ENCODE measurements around the gene MRPS5.
"Not testable (repeated sequence)": the region's sequence is repeated elsewhere in the genome, so short reads cannot be mapped to it uniquely, and the experiment has no call there.

MRPS5 gene

GRCh38 chr2:95121407-95122196 is at the start of gene MRPS5:
MRPS5 (minus strand) TSS chr2:95121808; CDS start chr2:95121791, 17 bp downstream.
- DNase-seq (ENCODE audit: low spot score): peak; percentile 97

DNA sequence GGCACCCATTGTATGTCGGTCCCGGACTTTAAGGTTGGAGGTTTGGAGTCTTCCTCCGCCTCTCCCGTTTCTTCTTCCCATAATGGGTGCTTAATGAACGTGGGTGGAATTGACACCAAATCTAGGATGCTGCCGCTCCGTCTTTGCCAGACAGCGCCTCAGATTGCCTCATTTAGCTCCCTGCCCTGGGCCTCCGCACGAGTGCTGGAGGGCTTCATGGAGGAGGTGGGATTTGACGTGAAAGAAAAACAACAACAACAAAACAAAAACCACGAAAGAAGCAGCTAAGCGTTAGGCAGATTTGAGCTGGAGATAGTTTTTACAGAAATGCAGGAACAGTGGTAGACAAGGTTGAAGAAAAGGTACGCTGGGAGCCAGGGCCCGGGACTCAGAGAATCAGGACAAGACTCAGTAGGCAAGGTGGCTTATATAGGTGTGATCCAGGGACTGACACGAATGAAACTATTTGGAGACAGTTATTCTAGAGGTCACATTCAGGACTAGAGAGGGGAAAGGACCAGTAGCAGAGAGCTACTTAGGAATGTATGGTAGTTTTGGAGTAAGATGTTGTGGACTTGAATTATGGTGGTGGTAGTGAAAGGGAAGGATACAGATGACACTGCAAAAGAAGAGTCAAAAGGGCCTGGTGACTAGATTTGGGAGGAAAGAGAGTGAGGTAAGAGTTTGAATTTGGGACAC is 44.6 kb upstream of the MRPS5 start:
- no peak for DNase-seq (ENCODE audit: low spot score)

DNA sequence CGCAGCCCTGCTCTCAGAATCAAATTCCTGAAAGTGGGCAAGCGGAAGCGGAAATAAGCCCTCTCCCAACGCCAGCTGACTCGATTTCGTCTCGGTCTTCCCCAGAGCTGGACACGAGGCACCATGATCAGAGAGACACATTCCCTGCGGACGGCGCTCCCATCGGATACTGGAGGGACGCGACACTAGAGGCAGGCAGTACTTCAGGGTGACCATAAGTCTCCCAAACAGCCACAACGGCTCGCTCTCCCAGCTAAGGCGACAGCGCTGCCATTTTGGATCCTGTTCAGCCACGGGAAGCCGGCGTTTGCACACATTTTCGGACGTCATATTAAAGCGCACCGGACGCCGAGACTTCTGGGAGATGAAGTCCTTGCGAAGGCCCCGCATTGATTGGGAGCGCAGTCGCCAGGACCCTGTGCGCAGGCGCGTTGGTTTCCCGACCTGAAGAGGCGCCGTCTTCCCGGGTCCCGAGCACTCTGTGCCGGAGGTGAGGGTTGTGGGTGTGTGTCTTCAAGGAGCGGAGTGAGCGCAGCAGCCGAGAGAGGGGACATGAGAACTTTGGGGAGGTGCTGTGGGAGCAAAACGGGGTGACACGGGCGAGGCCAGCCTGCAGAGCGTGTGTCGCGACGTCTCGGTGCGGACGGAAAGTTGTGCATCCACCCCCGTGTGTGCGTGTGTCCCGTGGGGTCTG is 43.9 kb upstream of the MRPS5 start, which contains the start of gene ZNF2:
TSS of gene ZNF2 (plus strand) at position 439 of the 694 bp plus-strand sequence. CDS start 10,418 bp downstream, outside the sequence.
- peak; percentile 99 for DNase-seq (ENCODE audit: low spot score)

- no peak for DNase-seq (ENCODE audit: low spot score)
Observed at GRCh38 chr2:95165030-95165370, 43.4 kb upstream of the MRPS5 start.

- DNase-seq (ENCODE audit: low spot score): peak; percentile 90
Observed at GRCh38 chr2:95159690-95160449, 38.3 kb upstream of the MRPS5 start, which contains the start of gene ZNF514. ZNF514 (minus strand) TSS chr2:95159848; CDS start chr2:95153253, 6,595 bp downstream.

DNA sequence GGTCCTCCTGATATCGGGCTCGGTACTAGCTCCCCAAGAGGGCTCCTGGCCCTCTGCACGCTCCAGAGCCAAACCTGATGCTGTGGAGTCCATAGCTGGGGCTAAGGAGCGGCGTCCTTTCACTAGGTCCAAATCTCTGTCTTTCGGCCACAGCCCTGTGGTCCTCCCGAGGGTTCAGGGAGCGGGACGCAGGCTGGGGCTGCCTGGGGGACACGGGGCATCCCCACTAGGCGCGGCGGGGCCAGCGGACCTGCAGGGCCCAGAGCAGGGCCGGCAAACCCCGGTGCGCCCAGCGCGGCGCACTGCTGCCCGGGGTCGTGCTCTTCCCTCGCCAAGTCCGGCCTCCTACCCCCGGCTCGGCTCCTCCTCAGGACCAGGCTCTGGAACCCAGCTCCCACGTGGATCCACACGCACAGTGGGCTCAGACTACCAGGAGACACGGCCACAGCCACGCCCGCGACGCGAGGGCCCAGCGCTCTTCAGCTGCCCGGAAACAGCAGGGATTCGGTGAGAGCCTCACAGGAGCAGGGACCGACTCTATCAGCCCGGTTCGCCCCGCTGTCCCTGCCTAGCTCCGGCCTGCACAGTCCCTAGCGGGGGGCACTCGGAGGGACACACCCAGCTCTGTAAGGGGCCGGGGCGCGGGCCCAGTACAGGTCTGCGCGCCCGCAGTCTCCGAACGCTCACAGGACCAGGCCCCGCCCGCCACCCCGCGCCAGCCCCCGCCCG is 37.4 kb upstream of the MRPS5 start:
- peak; percentile 48 for DNase-seq (ENCODE audit: low spot score)

DNA sequence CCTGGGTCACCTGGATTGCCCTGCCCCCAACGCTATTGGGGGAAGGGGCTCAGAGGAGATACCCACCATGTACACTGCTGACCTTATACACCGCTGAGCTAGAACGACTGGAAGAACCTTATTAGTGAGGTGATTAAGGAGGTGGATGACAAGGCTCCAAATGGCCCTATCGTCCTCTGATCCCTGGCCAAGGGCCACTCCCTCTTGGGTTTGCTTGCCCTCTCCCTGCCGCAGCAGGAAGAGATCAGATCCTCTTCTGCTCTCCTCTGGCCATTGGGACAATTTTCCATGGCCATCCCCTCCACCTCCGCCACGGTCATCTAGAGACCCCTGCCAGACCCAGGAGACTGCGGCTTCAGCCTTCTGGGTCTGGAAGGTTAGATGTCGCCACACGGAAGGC is 36.8 kb upstream of the MRPS5 start:
- no peak for DNase-seq (ENCODE audit: low spot score)

GRCh38 chr2:95149397-95149984 is 27.9 kb upstream of the MRPS5 start:
- DNase-seq (ENCODE audit: low spot score): no peak

DNA sequence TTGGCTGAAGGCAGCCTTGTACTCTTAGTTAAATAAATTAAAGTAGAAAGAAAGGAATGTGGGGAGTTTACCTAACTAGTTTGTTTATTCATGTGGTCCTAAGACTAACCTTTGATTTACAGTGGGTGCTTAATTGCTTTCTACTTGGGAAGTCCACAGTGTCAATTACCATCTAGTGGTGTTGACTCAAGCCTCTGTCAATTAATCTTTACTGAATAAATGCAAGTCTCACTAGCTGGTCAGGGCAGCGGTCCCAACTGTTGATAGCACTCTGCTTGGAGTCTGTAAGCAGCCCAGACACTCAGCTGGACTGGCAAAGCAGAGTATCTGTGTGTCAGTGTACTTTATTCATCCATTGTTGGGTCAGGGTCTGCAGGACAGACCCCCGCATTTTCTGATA is 22.2 kb upstream of the MRPS5 start:
- no peak for DNase-seq (ENCODE audit: low spot score)

DNA sequence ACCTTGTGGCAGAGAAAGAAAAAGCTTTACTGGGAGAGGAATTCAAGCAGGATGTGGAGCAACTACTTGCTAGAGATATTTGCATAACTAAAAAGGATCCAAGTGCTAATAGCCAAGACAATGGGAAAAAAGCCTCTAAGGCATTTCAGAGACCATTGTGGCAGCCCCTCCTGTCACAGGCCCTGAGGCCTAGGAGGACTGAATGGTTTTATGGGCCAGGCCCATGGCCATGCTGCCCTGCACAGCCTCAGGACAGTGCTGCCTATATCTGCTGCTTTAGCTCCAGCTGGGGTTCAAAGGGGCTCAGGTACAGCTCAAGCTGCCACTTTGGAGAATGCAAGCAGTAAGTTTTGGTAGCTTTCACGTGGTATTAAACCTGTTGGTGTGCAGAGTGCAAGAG is 17.1 kb upstream of the MRPS5 start:
- no peak for DNase-seq (ENCODE audit: low spot score)

- DNase-seq (ENCODE audit: low spot score): no peak
Observed at GRCh38 chr2:95122197-95122551, 566 bp upstream of the MRPS5 start.

- no peak for DNase-seq (ENCODE audit: low spot score)
Observed at GRCh38 chr2:95121093-95121406, 558 bp downstream of the MRPS5 start.

DNA sequence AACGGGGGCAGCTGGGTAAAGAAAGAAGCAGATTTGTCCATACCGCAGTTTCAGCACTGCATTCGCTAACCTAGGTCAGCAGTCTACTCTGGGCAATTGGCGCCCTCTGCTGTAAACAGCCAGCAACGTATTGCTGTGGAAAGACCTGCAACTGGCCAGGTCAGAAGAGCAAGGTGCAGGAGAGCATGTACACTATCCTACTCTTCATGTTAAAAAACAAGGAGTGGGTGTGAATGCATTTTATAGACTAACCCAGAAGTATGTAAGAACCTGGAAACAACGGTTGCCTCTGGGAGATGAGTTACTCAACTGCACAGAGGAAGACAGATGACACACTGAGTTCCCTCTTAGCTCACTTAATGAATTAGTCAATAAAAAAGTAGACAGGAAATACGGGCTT is 6.2 kb downstream of the MRPS5 start:
- peak; percentile 73 for DNase-seq (ENCODE audit: low spot score)

DNA sequence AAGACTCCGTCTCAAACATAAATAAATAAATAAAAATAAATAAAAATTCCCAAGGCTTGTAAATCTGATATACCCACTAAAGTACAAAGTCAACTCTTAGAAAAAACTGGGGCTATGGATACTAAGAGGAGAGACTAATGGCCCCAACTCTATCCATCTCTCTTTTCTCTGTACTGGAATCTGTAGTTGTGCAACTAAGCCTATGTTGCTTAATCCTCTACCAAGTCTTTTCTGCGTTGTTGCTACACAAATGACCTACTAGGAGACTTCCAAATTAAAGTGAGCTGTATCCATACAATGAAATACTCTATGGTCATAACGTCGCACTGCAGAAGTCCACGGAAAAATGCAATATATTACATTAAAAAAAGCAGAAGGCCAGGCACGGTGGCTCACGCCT is 8.1 kb downstream of the MRPS5 start:
- no peak for DNase-seq (ENCODE audit: low spot score)

- no peak for DNase-seq (ENCODE audit: low spot score)
Observed at GRCh38 chr2:95110395-95110794, 11.2 kb downstream of the MRPS5 start.

- DNase-seq (ENCODE audit: low spot score): no peak
Observed at GRCh38 chr2:95109260-95109659, 12.3 kb downstream of the MRPS5 start.

DNA sequence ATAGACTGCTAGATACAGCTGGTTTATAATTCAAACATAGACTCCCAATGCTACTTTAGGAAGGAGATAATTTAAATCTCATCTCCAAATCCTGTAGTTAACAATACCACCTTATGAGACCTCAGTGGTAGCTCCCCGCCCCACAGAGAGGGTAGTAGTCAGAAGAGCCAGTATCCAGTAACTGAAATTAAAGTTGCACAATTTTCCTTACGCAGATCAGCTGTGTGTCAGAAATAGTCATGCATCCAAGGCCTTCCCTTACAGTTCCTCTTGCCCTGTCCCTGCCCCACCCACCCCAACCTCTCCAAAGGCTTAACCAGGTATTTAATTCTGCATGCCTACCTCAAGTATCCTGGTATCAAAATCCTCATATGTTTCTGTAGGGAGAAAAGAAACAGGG is 15.5 kb downstream of the MRPS5 start:
- no peak for DNase-seq (ENCODE audit: low spot score)

GRCh38 chr2:95104606-95105005 is 17.0 kb downstream of the MRPS5 start:
- DNase-seq (ENCODE audit: low spot score): no peak

DNA sequence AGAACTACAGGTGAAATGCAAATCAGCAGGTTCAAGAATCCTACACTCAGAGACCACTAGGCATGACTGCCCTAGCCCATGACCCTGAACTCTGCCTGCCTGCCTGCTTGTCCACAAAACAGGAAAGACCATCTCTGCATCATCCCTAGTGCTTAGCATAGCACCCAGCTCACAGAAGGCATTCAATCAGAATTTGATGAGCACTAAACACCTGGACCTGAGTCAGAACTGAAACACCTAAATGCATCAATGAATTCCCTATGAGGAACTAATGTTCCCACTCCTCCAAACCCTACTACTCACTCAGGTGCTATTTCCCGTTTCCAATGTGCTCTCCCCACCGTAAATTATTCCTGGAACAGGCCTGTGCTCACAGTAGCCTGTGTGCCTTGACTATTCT is 21.7 kb downstream of the MRPS5 start:
- no peak for DNase-seq (ENCODE audit: low spot score)

DNA sequence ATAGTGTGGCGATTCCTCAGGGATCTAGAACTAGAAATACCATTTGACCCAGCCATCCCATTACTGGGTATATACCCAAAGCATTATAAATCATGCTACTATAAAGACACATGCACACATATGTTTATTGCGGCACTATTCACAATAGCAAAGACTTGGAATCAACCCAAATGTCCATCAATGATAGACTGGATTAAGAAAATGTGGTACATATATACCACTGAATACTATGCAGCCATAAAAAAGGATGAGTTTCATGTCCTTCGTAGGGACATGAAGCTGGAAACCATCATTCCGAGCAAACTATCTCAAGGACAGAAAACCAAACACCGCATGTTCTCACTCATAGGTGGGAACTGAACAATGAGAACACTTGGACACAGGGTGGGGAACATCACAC is 23.3 kb downstream of the MRPS5 start:
- not testable (repeated sequence) for DNase-seq (ENCODE audit: low spot score)

DNA sequence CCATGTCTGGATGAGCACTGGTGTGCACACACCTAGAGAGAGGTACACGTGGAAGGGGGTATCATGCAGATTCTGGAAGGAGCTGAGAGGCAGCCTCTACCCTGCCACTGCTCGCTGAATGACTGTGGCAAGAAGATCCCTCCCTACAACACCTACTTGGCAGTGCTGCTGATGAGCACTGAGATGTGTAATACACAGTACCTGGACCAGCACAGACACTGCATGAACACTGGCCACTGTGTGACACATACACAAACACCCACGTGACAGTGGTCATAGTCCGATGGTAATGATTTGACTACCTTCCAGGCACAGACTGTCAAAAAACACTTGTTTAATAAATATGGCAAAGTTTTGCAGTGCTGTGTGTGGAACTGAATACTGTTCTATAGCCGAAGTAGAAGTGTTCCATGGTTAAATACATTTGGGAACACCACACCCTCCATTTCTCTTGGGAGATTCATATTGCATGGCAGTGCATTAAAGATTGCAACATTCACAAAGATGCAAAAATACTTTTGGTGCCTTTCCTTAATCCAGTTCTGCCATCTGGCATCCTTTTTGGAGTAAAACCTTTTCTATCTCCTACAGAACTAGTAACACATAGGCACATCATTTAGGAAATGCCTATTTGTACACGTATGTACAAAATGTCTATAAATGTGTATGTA is 29.6 kb downstream of the MRPS5 start:
- DNase-seq (ENCODE audit: low spot score): no peak
